ENCODE data around the gene ANKRD12.

DNA sequence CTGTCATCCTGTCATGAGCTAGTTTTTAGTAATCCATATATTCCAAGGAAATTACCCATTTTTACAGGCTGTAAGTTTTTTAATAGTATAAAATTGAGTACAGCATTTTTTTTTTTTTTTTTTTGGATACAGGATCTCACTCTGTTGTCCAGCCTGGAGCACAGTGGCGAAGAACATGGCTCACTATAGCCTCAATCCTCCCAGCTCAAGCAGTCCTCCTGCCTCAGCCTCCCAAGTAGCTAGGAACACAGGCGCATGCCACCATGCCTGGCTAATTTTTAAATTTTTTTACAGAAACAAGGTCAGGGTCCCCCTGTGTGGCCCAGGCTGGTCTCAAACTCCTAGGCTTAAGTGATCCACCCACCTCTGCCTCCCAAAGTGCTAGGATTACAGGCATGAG is 56.5 kb downstream of the ANKRD12 start:
- TF ChIP-seq, protein P1, sequence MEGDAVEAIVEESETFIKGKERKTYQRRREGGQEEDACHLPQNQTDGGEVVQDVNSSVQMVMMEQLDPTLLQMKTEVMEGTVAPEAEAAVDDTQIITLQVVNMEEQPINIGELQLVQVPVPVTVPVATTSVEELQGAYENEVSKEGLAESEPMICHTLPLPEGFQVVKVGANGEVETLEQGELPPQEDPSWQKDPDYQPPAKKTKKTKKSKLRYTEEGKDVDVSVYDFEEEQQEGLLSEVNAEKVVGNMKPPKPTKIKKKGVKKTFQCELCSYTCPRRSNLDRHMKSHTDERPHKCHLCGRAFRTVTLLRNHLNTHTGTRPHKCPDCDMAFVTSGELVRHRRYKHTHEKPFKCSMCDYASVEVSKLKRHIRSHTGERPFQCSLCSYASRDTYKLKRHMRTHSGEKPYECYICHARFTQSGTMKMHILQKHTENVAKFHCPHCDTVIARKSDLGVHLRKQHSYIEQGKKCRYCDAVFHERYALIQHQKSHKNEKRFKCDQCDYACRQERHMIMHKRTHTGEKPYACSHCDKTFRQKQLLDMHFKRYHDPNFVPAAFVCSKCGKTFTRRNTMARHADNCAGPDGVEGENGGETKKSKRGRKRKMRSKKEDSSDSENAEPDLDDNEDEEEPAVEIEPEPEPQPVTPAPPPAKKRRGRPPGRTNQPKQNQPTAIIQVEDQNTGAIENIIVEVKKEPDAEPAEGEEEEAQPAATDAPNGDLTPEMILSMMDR (IDR thresholded peaks at IDR 0.05) = no peak
- TF ChIP-seq POLR2A (IDR thresholded peaks at IDR 0.05) = no peak

Measured in heart left ventricle (tissue), 13 donors.